Neural cell (in vitro differentiated cells): ENCODE data around the gene IL6R.

Experiments
- EZH2 ChIP-seq: fragments of 200-600, 300-800 bp; shearing (Covaris generic), sonication (generic); IDR thresholded peaks from 2 replicates; pipeline ENCODE4 v1.6.1; 2014; ENCODE audit warnings: antibody characterized with exemption, low read length, borderline replicate concordance, mild to moderate bottlenecking; ENCODE audit not compliant: insufficient read depth, poor library complexity, severe bottlenecking
- TF ChIP-seq, protein P1 (sequence below): fragments of 450-650 bp; IDR thresholded peaks from 2 replicates; pipeline ENCODE4 v1.5.1; 2014; ENCODE audit warnings: antibody characterized with exemption, mild to moderate bottlenecking, moderate library complexity; ENCODE audit not compliant: poor library complexity, severe bottlenecking

GRCh38 chr1:154496383-154496782 lies 91.2 kb downstream of the IL6R start:
- TF ChIP-seq, protein P1, sequence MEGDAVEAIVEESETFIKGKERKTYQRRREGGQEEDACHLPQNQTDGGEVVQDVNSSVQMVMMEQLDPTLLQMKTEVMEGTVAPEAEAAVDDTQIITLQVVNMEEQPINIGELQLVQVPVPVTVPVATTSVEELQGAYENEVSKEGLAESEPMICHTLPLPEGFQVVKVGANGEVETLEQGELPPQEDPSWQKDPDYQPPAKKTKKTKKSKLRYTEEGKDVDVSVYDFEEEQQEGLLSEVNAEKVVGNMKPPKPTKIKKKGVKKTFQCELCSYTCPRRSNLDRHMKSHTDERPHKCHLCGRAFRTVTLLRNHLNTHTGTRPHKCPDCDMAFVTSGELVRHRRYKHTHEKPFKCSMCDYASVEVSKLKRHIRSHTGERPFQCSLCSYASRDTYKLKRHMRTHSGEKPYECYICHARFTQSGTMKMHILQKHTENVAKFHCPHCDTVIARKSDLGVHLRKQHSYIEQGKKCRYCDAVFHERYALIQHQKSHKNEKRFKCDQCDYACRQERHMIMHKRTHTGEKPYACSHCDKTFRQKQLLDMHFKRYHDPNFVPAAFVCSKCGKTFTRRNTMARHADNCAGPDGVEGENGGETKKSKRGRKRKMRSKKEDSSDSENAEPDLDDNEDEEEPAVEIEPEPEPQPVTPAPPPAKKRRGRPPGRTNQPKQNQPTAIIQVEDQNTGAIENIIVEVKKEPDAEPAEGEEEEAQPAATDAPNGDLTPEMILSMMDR: no peak
- TF ChIP-seq EZH2: no peak
